ENCODE data around the gene UGT1A5. TPM values are rescaled to one million over a fixed set of nuclear protein-coding genes. Genes with fewer than 3 reads are reported as not detected.
A peak's percentile ranks its signal among the peaks of the same experiment; 100 is the strongest.
"Not testable (repeated sequence)": the region's sequence is repeated elsewhere in the genome, so short reads cannot be mapped to it uniquely, and the experiment has no call there.

Gene UGT1A5
- total RNA-seq, 2 experiments from 2014 or later: not detected

DNA sequence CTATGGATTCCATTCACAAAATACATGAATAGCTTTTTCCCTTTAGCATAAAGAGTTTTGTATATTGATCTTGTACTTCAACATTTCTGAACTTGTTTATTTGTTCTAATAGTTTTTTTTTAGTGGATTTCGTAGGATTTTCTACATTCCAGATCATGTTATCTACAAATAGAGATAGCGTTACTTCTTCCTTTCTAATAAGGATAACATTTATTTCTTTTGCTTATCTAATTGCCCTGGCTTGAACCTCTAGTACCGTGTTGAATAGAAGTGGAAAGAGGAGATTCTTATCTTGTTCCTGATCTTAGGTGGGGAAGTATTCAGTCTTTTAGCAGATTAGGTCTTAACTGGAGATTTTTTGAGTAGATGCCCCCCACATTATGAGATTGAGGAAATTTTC is 10.5 kb upstream of the UGT1A5 start:
- Mint-ChIP-seq H3K4me3 (no peak overlapping the region), H3K36me3 (ENCODE audit: low read depth) (no peaks in the 10 kb centered on the region), H3K27ac (no peak overlapping the region), H3K9me3 (no peaks in the 10 kb centered on the region), H3K27me3 (peaks cover 23% of the 10 kb centered on the region), H3K4me1 (no peaks in the 10 kb centered on the region)
- no peak for DNase-seq
- ChIA-PET POLR2A (no interaction called here), CTCF (no interaction called here)

DNA sequence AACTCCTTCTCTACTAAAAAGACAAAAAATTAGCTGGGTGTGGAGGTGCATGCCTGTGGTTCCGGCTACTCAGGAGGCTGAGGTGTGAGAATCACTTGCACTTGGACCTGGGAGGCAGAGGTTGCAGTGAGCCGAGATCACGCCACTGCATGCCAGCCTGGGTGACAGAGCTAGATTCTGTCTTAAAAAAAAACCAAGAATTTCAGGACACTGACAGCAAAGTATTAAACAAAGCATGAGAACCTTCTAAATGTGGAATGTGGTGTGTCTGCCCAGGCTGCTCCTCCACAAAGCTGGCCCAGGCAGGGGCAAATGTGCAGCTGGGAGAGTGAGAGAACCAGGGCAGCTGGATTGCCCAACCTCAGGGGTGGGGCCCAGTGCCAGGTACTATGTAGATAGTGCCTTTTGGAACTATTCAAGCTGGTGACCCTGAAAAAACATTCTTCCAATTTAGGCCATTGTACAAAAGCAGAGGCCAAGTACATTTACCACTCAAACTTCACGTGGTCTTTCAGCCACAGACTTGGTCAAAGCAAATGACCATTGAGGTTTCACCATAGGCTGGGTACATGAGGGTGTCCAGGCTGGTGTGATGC is 6.7 kb upstream of the UGT1A5 start:
- Mint-ChIP-seq H3K27me3 (peaks cover 31% of the 10 kb centered on the region), H3K9me3 (no peaks in the 10 kb centered on the region), H3K36me3 (ENCODE audit: low read depth) (no peaks in the 10 kb centered on the region), H3K27ac (no peak overlapping the region), H3K4me1 (no peaks in the 10 kb centered on the region), H3K4me3 (no peak overlapping the region)
- no peak for DNase-seq
- ChIA-PET CTCF (no interaction called here), POLR2A (no interaction called here)

DNA sequence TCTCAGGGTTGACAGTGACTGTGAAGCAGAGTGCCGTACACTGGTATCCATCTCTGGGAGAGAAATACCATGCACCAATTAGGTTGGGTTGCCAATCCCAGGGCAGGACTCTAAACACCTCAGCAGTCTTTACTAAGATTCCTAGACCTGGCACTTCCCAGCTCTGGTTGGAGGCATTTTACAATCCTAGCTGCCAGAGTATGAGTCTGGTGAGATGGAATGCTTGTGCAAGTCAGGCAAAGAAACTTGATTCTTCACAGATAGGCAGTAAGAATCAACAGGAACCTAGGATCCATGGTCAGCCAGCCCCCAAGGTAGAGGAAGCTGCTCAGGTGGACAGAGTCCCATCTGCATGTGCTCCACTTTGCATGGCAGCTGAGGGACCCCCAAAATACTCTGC is 6.0 kb upstream of the UGT1A5 start:
- POLR2A ChIA-PET: no interaction called here
- Mint-ChIP-seq H3K4me1 (no peaks in the 10 kb centered on the region), H3K27ac (no peak overlapping the region), H3K27me3 (peaks cover 28% of the 10 kb centered on the region), H3K36me3 (ENCODE audit: low read depth) (no peaks in the 10 kb centered on the region), H3K9me3 (no peaks in the 10 kb centered on the region), H3K4me3 (no peak overlapping the region)
- CTCF ChIA-PET: no interaction called here
- no peak for DNase-seq

DNA sequence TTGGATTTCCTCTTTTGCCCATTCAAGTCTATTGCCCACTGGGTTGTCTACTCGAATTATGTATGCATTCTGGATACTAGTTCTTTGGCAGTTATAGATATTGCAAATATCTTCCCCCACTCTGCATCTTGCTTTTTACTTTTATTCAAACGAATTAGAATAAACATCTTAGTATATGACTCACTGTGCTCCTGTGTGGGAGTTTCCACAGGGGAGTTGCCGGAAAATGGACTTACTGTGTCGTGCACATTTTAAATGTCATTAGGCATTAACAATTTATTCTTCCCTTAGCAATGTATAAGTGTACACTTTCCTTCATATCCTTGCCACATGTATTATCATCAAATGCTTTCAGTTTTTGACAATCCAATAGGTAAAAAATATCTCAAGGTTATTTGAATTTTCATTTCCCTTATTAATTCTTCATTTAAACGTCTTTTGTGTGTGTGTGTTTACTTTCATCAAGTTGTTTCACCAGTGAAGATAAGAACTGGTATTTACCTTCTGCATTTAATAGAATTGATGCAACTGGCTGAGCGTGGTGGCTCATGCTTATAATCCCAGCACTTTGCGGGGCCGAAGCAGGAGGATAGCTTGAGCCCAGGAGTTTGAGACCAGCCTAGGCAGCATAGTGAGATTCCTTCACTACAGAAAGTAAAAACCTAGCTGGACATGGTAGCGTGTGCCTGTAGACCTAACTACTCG is 4.6 kb upstream of the UGT1A5 start:
- POLR2A ChIA-PET: no interaction called here
- no peak overlapping the region for H3K4me3 Mint-ChIP-seq
- H3K4me1 Mint-ChIP-seq: no peaks in the 10 kb centered on the region
- DNase-seq: no peak
- CTCF ChIA-PET: no interaction called here
- H3K36me3 Mint-ChIP-seq (ENCODE audit: low read depth): no peaks in the 10 kb centered on the region
- peaks cover 23% of the 10 kb centered on the region for H3K27me3 Mint-ChIP-seq
- no peak overlapping the region for H3K27ac Mint-ChIP-seq
- no peaks in the 10 kb centered on the region for H3K9me3 Mint-ChIP-seq

- H3K27ac Mint-ChIP-seq: no peak overlapping the region
- DNase-seq: no peak
- H3K27me3 Mint-ChIP-seq: peaks cover 23% of the 10 kb centered on the region
- no peaks in the 10 kb centered on the region for H3K9me3 Mint-ChIP-seq
- ChIA-PET POLR2A (no interaction called here), CTCF (no interaction called here)
- H3K4me3 Mint-ChIP-seq: no peak overlapping the region
- peaks cover 2% of the 10 kb centered on the region for H3K4me1 Mint-ChIP-seq
- no peaks in the 10 kb centered on the region for H3K36me3 Mint-ChIP-seq (ENCODE audit: low read depth)
These were observed 3.8 kb upstream of the UGT1A5 start for GRCh38 chr2:233708942-233709341.

DNA sequence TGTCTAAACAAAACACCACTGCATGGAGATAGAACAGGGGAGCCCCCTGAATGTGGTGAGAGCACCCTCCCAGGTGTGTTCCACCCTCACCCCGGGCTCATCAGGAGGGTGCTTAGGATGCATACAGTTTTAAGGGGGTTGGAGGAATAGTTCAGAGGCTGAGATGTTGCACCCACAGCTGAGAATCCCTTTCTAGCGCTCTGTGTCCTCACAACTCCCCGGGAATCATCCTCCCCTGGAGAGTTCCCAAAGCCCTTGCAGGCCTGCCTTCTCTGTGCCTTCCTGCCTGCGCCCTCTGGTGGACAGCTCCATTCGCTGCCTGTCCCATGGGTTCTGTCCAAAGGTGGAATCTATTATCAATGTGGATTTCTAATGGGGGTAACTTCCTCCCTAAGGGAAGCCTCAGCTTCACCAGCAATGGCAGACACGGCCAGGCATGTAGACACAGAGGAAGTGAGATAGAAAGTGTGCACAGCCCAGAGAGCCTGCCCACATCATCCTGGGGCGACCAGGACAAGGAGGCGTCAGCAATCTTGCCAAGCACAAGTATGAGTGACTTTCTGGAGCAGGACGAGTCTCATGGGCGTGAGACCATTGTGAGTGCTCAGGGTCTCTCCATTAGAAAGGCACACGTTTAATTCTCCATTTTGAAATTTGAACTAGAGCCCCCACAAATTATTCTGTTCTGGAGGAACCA is 1.2 kb upstream of the UGT1A5 start:
- no peak overlapping the region for H3K4me3 Mint-ChIP-seq
- H3K9me3 Mint-ChIP-seq: no peaks in the 10 kb centered on the region
- peaks cover 5% of the 10 kb centered on the region for H3K4me1 Mint-ChIP-seq
- ChIA-PET CTCF (no interaction called here), POLR2A (no interaction called here)
- no peak overlapping the region for H3K27ac Mint-ChIP-seq
- H3K27me3 Mint-ChIP-seq: peaks cover 32% of the 10 kb centered on the region
- peak; percentile 79 for DNase-seq
- H3K36me3 Mint-ChIP-seq (ENCODE audit: low read depth): no peaks in the 10 kb centered on the region

DNA sequence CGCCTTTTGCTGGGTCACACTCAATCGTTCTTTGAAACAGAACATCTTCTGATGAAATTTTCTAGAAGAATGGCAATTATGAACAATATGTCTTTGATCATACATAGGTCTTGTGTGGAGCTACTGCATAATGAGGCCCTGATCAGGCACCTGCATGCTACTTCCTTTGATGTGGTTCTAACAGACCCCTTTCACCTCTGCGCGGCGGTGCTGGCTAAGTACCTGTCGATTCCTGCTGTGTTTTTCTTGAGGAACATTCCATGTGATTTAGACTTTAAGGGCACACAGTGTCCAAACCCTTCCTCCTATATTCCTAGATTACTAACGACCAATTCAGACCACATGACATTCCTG is 532 bp downstream of the UGT1A5 start:
- peaks cover 26% of the 10 kb centered on the region for H3K27me3 Mint-ChIP-seq
- ChIA-PET POLR2A (no interaction called here), CTCF (no interaction called here)
- no peaks in the 10 kb centered on the region for H3K9me3 Mint-ChIP-seq
- peaks cover 5% of the 10 kb centered on the region for H3K4me1 Mint-ChIP-seq
- no peak for DNase-seq
- no peaks in the 10 kb centered on the region for H3K36me3 Mint-ChIP-seq (ENCODE audit: low read depth)
- H3K27ac Mint-ChIP-seq: no peak overlapping the region
- H3K4me3 Mint-ChIP-seq: no peak overlapping the region

DNA sequence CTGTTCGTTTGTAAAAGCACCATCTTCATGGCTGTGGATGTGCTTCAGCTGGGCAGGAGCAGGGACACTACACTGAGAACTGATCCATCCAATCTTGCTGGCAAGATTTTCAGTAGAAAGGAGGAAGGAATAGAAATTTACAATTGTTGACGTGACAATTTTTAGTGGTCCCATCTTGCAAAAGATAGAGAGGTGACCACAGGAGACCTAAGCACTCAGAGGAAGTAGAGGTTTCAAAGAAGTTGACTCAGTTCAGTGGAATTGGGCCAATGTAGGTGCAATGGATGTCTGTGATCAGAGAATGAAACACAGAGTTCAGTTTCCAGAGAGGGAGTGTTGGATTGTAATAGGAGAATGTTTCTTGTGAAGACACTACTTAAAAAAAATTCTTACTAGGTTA is 1.4 kb downstream of the UGT1A5 start:
- no peak for DNase-seq
- no peaks in the 10 kb centered on the region for H3K9me3 Mint-ChIP-seq
- no peak overlapping the region for H3K4me3 Mint-ChIP-seq
- H3K36me3 Mint-ChIP-seq (ENCODE audit: low read depth): no peaks in the 10 kb centered on the region
- H3K27me3 Mint-ChIP-seq: peaks cover 25% of the 10 kb centered on the region
- ChIA-PET POLR2A (no interaction called here), CTCF (no interaction called here)
- H3K27ac Mint-ChIP-seq: no peak overlapping the region
- peaks cover 5% of the 10 kb centered on the region for H3K4me1 Mint-ChIP-seq

DNA sequence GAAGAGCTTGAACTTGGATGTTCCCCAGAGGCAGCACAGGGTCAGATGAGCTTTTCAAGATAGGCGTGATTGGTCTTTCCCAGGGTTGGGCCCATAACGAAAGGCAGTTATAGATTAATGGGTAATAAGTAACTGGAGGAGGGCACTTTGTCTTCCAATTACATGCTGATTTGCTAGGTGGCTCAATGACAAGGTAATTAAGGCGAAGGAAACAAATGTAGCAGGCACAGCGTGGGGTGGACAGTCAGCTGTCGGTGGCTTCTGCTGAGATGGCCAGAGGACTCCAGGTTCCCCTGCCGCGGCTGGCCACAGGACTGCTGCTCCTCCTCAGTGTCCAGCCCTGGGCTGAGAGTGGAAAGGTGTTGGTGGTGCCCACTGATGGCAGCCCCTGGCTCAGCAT is 5.8 kb downstream of the UGT1A5 start, which contains the start of gene UGT1A4:
TSS of gene UGT1A4 (plus strand) at position 185 of the 400 bp plus-strand sequence. CDS start at position 270, 85 bp downstream.
- Mint-ChIP-seq H3K36me3 (ENCODE audit: low read depth) (no peaks in the 10 kb centered on the region), H3K4me1 (peaks cover 5% of the 10 kb centered on the region), H3K27ac (no peak within 1 kb of the TSS), H3K9me3 (no peaks in the 10 kb centered on the region), H3K4me3 (no peak within 1 kb of the TSS), H3K27me3 (peaks cover 18% of the 10 kb centered on the region)
- ChIA-PET CTCF (no interaction called here), POLR2A (no interaction called here)
- no peak for DNase-seq

DNA sequence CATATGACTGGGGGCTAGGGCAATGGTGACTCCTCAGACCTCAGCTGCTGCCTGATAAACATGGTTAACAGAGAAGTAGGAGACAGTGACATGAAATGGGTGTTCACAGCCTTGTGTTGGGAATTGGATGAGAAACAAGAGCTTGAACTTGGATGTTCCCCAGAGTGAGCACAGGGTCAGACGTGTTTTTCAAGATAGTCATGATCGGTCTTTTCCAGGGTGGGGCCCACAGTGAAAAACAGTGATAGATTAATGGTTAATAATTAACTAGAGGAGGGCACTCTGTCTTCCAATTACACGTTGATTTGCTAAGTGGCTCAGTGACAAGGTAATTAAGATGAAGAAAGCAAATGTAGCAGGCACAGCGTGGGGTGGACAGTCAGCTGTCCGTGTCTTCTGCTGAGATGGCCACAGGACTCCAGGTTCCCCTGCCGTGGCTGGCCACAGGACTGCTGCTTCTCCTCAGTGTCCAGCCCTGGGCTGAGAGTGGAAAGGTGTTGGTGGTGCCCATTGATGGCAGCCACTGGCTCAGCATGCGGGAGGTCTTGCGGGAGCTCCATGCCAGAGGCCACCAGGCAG is 16.1 kb downstream of the UGT1A5 start, which contains the start of gene UGT1A3:
TSS of gene UGT1A3 (plus strand) at position 320 of the 579 bp plus-strand sequence. CDS start at position 405, 85 bp downstream.
- ChIA-PET CTCF (no interaction called here), POLR2A (no interaction called here)
- Mint-ChIP-seq H3K27me3 (peaks cover 6% of the 10 kb centered on the region), H3K4me3 (no peak within 1 kb of the TSS), H3K36me3 (ENCODE audit: low read depth) (no peaks in the 10 kb centered on the region), H3K9me3 (no peaks in the 10 kb centered on the region), H3K27ac (no peak within 1 kb of the TSS), H3K4me1 (no peaks in the 10 kb centered on the region)
- DNase-seq: no peak

GRCh38 chr2:233736868-233737653 is 24.4 kb downstream of the UGT1A5 start:
- H3K27ac Mint-ChIP-seq; H3K4me3 Mint-ChIP-seq; H3K36me3 Mint-ChIP-seq (ENCODE audit: low read depth); POLR2A ChIA-PET; DNase-seq; H3K9me3 Mint-ChIP-seq; H3K4me1 Mint-ChIP-seq; CTCF ChIA-PET: not testable (repeated sequence)
- H3K27me3 Mint-ChIP-seq: peaks cover 27% of the 10 kb centered on the region

DNA sequence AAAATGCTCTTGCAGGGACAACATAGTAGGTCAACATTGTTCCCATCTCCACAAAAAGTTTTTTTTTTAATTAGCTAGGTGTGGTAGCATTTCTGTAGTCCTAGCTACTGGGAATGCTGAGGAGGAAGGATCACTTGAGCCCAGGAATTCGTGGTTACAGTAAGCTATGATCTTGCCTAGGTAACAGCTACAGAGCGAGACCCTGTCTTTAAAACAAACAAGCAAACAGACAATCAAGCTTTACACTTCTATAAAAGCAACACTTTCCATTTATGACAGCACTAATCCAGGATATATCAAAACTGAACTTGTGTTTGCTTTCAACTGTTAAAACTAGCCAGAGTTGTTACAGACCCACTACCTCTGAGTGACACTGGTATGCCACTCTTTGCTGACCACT is 28.2 kb downstream of the UGT1A5 start:
- Mint-ChIP-seq H3K36me3 (ENCODE audit: low read depth) (no peaks in the 10 kb centered on the region), H3K27ac (no peak overlapping the region), H3K9me3 (no peaks in the 10 kb centered on the region), H3K27me3 (peaks cover 11% of the 10 kb centered on the region), H3K4me3 (no peak overlapping the region), H3K4me1 (no peaks in the 10 kb centered on the region)
- DNase-seq: no peak
- CTCF ChIA-PET: no interaction called here
- POLR2A ChIA-PET: no interaction called here
